Urinary bladder (tissue), 4 donors: ENCODE measurements around the gene TMEM167A. TPM values are rescaled to one million over a fixed set of nuclear protein-coding genes. Genes with fewer than 3 reads are reported as not detected.

ENCODE experiments used
- DNase-seq: peaks from one replicate; pipeline ENCODE4 v3.0.0-alpha.2; 2015; ENCODE audit errors: extremely low spot score
- H3K27ac ChIP-seq: one replicate; pipeline ENCODE4 v1.5.1; 2013; ENCODE audit warnings: low read depth, mild to moderate bottlenecking, moderate library complexity
- H3K36me3 ChIP-seq: one replicate; pipeline ENCODE4 v1.6.1; 2013; ENCODE audit warnings: mild to moderate bottlenecking, moderate library complexity; ENCODE audit not compliant: insufficient read depth
- H3K4me1 ChIP-seq: one replicate; pipeline ENCODE4 v1.6.1; 2013; ENCODE audit warnings: mild to moderate bottlenecking, moderate library complexity; ENCODE audit not compliant: insufficient read depth
- H3K4me3 ChIP-seq: one replicate; pipeline ENCODE4 v1.5.1; 2013; ENCODE audit warnings: low read depth, low read length
- WGBS: extraction: QIAGEN DNeasy Blood & Tissue Kit; methylation state at CpG from one replicate; pipeline ENCODE4 v1.1.7; 2013; 5-methylcytosine and 5-hydroxymethylcytosine counted together
- polyA plus RNA-seq: library from polyadenylated mRNA; stranded (reverse); fragments of 200-250 nt; gene quantifications from one replicate; pipeline ENCODE4 v1.2.3, GENCODE V29; 2013
- small RNA-seq: library from RNA; depleted of rRNA; stranded (forward); fragments of <200 nt; gene quantifications from one replicate; pipeline ENCODE3, GENCODE V24; 2014
- total RNA-seq: library from RNA; depleted of rRNA; stranded (reverse); fragments of >200 nt; gene quantifications from one replicate; pipeline ENCODE4 v1.2.3, GENCODE V29; 2014
- donor health status: healthy with polysubstance abuse.
- donor health status: healthy.

The TMEM167A gene
- total and polyA plus RNA-seq, 2 donors, result 30.1 to 113 TPM

- no peak overlapping the region for H3K4me3 ChIP-seq
- H3K4me1 ChIP-seq, result no peaks in the 10 kb centered on the region
- WGBS, result 78% methylated on average over 1 of the region's 1 CpG
- DNase-seq, result no peak
- H3K36me3 ChIP-seq, result no peaks in the 10 kb centered on the region
- no peak overlapping the region for H3K27ac ChIP-seq
Measured at GRCh38 chr5:83009408-83009807, 67.8 kb downstream of the TMEM167A start.

GRCh38 chr5:83007755-83008154 is 69.4 kb downstream of the TMEM167A start:
- no peaks in the 10 kb centered on the region for H3K36me3 ChIP-seq
- no peaks in the 10 kb centered on the region for H3K4me1 ChIP-seq
- H3K4me3 ChIP-seq, result no peak overlapping the region
- H3K27ac ChIP-seq, result no peak overlapping the region
- WGBS, result 94% methylated on average over 1 of the region's 1 CpG
- no peak for DNase-seq

GRCh38 chr5:83006683-83007283 is 70.4 kb downstream of the TMEM167A start:
- 89% methylated on average over 5 of the region's 5 CpGs for WGBS
- no peak for DNase-seq

GRCh38 chr5:83003791-83004190 is 73.4 kb downstream of the TMEM167A start:
- no peak for DNase-seq
- H3K27ac ChIP-seq, result no peak overlapping the region
- 78% methylated on average over 2 of the region's 2 CpGs for WGBS
- H3K36me3 ChIP-seq, result no peaks in the 10 kb centered on the region
- H3K4me3 ChIP-seq, result no peak overlapping the region
- no peaks in the 10 kb centered on the region for H3K4me1 ChIP-seq

More at GRCh38 chr5:83006683-83007283, 70.4 kb downstream of the TMEM167A start:
- Histone ChIP-seq H3K4me3 (no peak overlapping the region), H3K36me3 (no peaks in the 10 kb centered on the region), H3K4me1 (no peaks in the 10 kb centered on the region), H3K27ac (no peak overlapping the region)

Small RNA genes lying within 50 kb of the gene (small RNA-seq; reads per million reads assigned to genes)
- 9.0 reads per million, percentile 93 among the genes with 10 or more reads in this experiment for gene SCARNA18

Other genes starting within 250 kb of the TMEM167A start
- gene XRCC4, start 153 bp upstream of the TMEM167A start, total RNA-seq, result 12.1 TPM
- 8.0 TPM for gene XRCC4, start 153 bp upstream of the TMEM167A start, polyA plus RNA-seq